K562 (cell line): ENCODE measurements around the gene WNK1.

Source experiments
- CTCF ChIP-seq, 3 experiments: IDR thresholded peaks in 2 of 3; conservative IDR thresholded peaks in 1 of 3; 2 replicates each; pipeline ENCODE4 v1.5.1; 2011 to 2012; ENCODE audit warnings: low read length in 3 of 3, mild to moderate bottlenecking in 3 of 3, control low read depth in 2 of 3, improper control_type of control experiment in 1 of 3, inconsistent platforms in 1 of 3, low read depth in 1 of 3, mixed read lengths in 1 of 3, moderate library complexity in 1 of 3; ENCODE audit not compliant: insufficient read depth in 2 of 3
- MAX ChIP-seq: sonication (generic); formaldehyde crosslinking; IDR thresholded peaks from 2 replicates; pipeline ENCODE4 v1.9.0; 2022; ENCODE audit warnings: mild to moderate bottlenecking, missing genetic modification reagents
- TCF7 ChIP-seq: sonication (generic); IDR thresholded peaks from 2 replicates; pipeline ENCODE4 v1.6.1; 2016; ENCODE audit warnings: antibody characterized with exemption, borderline replicate concordance
- ZNF24 ChIP-seq: fragments of 450-650 bp; IDR thresholded peaks from 2 replicates; pipeline ENCODE4 v1.6.1; 2016
- TF ChIP-seq, protein P1 (sequence below): sonication (generic); formaldehyde crosslinking; IDR thresholded peaks from 2 replicates; pipeline ENCODE4 v1.8.0; 2022; ENCODE audit warnings: mild to moderate bottlenecking, missing genetic modification reagents

GRCh38 chr12:785706-786105, 33.3 kb downstream of the WNK1 start:
- TF ChIP-seq MAX (CRISPR knock-in tag): no peak
- TF ChIP-seq ZNF24: no peak
- TF ChIP-seq, protein P1, sequence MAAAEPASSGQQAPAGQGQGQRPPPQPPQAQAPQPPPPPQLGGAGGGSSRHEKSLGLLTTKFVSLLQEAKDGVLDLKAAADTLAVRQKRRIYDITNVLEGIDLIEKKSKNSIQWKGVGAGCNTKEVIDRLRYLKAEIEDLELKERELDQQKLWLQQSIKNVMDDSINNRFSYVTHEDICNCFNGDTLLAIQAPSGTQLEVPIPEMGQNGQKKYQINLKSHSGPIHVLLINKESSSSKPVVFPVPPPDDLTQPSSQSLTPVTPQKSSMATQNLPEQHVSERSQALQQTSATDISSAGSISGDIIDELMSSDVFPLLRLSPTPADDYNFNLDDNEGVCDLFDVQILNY: no peak
- TF ChIP-seq TCF7: no peak
- TF ChIP-seq CTCF (IDR thresholded peaks at IDR 0.05 in 2 of 3, conservative IDR thresholded peaks at IDR 0.05 in 1 of 3; ENCODE audit: insufficient read depth in 2 of 3, low read depth in 1 of 3, low read length in 3 of 3): no peak
